ENCODE results near the gene CALM3. TPM values are rescaled to one million over a fixed set of nuclear protein-coding genes. Genes with fewer than 3 reads are reported as not detected.
A peak's percentile ranks its signal among the peaks of the same experiment; 100 is the strongest.

CALM3 gene
- total and polyA plus RNA-seq, 2 of the 13 experiments (the other 11 are each of a cell fraction or from before 2014, with no cell fraction given) = 239 to 258 TPM

GRCh38 chr19:46600384-46601317 is 479 bp upstream of the CALM3 start (continued):
- no peak for TF ChIP-seq CSRNP2 (CRISPR knock-in tag; conservative IDR thresholded peaks at IDR 0.05; ENCODE audit: low read depth)
- TF ChIP-seq, protein P1, sequence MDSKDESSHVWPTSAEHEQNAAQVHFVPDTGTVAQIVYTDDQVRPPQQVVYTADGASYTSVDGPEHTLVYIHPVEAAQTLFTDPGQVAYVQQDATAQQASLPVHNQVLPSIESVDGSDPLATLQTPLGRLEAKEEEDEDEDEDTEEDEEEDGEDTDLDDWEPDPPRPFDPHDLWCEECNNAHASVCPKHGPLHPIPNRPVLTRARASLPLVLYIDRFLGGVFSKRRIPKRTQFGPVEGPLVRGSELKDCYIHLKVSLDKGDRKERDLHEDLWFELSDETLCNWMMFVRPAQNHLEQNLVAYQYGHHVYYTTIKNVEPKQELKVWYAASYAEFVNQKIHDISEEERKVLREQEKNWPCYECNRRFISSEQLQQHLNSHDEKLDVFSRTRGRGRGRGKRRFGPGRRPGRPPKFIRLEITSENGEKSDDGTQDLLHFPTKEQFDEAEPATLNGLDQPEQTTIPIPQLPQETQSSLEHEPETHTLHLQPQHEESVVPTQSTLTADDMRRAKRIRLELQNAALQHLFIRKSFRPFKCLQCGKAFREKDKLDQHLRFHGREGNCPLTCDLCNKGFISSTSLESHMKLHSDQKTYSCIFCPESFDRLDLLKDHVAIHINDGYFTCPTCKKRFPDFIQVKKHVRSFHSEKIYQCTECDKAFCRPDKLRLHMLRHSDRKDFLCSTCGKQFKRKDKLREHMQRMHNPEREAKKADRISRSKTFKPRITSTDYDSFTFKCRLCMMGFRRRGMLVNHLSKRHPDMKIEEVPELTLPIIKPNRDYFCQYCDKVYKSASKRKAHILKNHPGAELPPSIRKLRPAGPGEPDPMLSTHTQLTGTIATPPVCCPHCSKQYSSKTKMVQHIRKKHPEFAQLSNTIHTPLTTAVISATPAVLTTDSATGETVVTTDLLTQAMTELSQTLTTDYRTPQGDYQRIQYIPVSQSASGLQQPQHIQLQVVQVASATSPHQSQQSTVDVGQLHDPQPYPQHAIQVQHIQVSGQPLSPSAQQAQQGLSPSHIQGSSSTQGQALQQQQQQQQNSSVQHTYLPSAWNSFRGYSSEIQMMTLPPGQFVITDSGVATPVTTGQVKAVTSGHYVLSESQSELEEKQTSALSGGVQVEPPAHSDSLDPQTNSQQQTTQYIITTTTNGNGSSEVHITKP (CRISPR knock-in tag; IDR thresholded peaks at IDR 0.05; ENCODE audit: low read depth) = peak; percentile 99
- TF ChIP-seq ZNF768 (CRISPR knock-in tag; IDR thresholded peaks at IDR 0.05) = peak; percentile 7; the same call in 1 of the 2 replicates
- no peak for TF ChIP-seq ZNF841 (CRISPR knock-in tag; IDR thresholded peaks at IDR 0.05; ENCODE audit: borderline replicate concordance)
- no peak for TF ChIP-seq ZNF672 (CRISPR knock-in tag; IDR thresholded peaks at IDR 0.05)
- TF ChIP-seq ELF1 (CRISPR knock-in tag; IDR thresholded peaks at IDR 0.05) = peak; percentile 69
- peak; percentile 17; the same call in 1 of the 2 replicates for TF ChIP-seq NFKBIZ (CRISPR knock-in tag; IDR thresholded peaks at IDR 0.05)
- TF ChIP-seq MAFG (CRISPR knock-in tag; IDR thresholded peaks at IDR 0.05) = no peak
- TF ChIP-seq ZNF691 (CRISPR knock-in tag; IDR thresholded peaks at IDR 0.05; ENCODE audit: borderline replicate concordance, low read depth) = no peak; the same call in 1 of the 2 replicates
- no peak for TF ChIP-seq ZNF781 (CRISPR knock-in tag; IDR thresholded peaks at IDR 0.05; ENCODE audit: borderline replicate concordance, not compliant biosample characterization)
- no peak for TF ChIP-seq NFRKB (IDR thresholded peaks at IDR 0.05)
- no peak for TF ChIP-seq NR2F6 (IDR thresholded peaks at IDR 0.05)
- TF ChIP-seq NR2F6 (CRISPR knock-in tag; IDR thresholded peaks at IDR 0.05) = peak; percentile 26; the same call in 1 of the 2 replicates
- peak; percentile 89; the same call in 1 of the 2 replicates for TF ChIP-seq KLF6 (CRISPR knock-in tag; IDR thresholded peaks at IDR 0.05)
- TF ChIP-seq ZNF709 (CRISPR knock-in tag; IDR thresholded peaks at IDR 0.05) = peak; percentile 94
- no peak for TF ChIP-seq ZNF775 (CRISPR knock-in tag; IDR thresholded peaks at IDR 0.05; ENCODE audit: borderline replicate concordance)
- TF ChIP-seq ZNF17 (CRISPR knock-in tag; IDR thresholded peaks at IDR 0.05) = no peak

Measured in HepG2 (cell line).